ENCODE data around the gene TACC3.

TACC3 gene

DNA sequence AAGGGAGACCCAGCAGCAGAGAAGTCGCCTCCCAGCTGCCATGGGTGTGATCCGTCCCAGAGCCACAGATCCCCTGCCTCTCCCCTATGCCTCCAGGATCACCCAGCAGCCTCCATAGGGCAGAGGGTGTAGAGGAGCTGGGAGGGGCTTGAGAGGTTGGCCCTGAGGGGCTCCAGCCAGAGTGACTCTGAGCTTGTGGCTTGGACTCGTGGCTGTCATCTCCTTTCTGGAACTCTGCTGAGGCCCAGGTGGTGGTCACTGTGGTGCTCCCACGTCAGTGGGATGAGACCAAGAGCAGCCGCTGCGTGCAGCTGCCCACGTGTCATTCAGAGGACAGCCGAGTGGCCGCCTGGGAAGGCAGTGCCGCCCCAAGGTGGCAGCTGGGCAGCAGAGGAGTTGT, 4.2 kb downstream of the TACC3 start:
- no peak for DNase-seq

DNA sequence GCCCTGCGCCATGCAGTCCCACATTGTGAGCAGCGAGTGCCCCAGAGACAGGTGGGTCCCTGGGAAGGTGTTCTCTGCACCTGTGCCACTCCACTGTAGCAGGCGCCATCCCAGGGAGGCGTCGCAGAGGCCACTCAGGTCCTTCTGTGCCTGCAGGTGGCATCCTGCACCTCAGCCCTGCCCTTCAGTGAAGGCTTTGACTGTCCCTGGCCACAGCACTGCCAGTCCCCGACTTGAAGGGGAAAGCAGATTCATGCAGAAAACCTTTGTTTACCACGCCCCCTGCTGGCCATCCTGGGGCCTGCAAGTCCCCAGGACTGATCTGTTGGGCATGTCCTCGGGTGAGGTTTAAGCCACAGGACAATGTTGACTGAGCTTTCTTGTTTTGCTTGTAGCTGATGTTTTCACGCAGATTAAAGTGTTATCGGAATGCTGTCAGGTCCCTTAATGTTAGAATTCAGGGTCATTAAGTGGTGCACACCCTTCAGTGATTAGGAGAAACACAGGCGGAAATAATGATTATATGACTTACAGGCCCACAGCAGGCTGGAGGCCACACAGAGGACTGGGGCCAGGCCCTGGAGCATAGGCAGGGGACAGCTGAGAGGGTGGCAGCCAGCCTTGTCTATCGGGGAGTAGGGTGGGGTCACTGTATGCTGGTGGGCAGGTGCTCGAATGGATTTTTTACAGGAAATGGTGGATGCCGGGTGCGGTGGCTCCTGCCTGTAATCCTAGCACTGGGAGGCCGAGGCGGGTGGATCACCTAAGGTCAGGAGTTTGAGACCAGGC, 5.0 kb downstream of the TACC3 start:
- peak; percentile 81 for DNase-seq

DNA sequence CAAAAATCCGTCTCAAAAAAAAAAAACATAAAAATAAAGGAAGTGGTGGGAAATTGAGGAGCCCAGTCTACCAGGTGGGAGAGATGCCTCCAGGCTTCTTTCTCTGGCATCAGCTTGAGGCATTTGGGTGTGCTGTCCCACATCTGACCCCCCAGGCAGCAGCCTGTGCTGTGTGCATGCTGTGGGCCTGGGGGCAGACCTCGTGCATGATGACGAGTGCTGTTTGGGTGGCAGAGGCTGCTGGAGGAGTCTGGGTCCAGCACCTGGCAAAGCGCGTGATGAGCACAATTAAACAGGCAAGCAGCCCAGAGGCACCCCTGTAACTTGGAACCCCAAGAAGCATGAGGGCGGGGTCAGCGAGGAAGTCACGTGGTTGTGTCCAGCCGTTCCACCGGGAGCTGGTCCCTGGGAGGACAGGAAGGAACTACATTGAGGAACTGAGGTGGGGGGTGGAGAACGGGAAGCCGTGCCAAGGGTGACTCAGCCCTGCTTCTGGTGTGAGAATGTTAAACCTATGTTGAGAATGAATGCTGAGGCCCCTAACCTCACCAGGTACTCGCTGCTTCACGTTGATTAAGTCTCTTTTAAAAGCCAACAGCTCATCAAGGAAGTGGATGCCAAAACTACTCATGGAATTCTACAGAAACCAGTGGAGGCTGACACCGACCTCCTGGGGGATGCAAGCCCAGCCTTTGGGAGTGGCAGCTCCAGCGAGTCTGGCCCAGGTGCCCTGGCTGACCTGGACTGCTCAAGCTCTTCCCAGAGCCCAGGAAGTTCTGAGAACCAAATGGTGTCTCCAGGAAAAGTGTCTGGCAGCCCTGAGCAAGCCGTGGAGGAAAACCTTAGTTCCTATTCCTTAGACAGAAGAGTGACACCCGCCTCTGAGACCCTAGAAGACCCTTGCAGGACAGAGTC, 6.1 kb downstream of the TACC3 start:
- DNase-seq, result peak; percentile 56

DNA sequence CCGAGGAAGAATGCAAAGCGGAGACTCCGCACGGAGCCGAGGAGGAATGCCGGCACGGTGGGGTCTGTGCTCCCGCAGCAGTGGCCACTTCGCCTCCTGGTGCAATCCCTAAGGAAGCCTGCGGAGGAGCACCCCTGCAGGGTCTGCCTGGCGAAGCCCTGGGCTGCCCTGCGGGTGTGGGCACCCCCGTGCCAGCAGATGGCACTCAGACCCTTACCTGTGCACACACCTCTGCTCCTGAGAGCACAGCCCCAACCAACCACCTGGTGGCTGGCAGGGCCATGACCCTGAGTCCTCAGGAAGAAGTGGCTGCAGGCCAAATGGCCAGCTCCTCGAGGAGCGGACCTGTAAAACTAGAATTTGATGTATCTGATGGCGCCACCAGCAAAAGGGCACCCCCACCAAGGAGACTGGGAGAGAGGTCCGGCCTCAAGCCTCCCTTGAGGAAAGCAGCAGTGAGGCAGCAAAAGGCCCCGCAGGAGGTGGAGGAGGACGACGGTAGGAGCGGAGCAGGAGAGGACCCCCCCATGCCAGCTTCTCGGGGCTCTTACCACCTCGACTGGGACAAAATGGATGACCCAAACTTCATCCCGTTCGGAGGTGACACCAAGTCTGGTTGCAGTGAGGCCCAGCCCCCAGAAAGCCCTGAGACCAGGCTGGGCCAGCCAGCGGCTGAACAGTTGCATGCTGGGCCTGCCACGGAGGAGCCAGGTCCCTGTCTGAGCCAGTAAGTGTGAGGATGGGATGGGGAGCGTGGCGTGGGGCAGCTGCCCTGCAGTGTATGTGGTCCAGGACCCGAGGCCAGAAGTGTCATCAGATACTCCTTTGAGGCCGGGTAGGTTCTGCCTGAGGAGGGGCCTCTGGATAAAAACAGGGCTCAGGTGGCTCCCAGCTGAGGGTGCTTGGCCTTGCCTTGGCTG, 7.0 kb downstream of the TACC3 start:
- DNase-seq, result no peak

DNA sequence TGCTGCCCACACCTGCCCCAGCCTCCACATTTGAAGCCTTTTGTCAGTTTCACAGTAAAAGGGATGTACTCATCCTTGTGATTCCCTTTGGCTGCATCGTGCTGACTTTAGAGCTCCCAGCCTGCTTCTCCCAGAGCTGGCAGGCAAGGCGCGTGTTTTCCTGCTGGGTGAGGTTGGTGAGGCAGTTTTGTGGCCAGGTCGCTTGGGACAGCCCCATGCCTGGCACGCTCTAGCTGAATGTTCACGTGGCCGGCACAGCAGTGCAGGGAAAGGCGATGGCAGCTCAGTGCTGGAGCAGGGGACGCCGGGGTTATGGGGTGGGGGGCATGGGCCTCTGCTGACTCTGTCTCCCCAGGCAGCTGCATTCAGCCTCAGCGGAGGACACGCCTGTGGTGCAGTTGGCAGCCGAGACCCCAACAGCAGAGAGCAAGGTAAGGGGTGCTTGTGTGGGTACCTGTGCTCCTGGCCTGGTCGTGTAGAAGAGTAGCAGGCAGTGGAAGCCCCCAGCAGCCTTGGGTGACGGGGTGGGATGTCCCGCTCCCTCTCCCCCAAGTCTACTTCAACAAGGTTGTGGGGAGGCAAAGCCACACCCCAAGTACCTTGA, 9.3 kb downstream of the TACC3 start:
- DNase-seq, result no peak

- no peak for DNase-seq
Observed at GRCh38 chr4:1731180-1731579, 9.9 kb downstream of the TACC3 start.

DNA sequence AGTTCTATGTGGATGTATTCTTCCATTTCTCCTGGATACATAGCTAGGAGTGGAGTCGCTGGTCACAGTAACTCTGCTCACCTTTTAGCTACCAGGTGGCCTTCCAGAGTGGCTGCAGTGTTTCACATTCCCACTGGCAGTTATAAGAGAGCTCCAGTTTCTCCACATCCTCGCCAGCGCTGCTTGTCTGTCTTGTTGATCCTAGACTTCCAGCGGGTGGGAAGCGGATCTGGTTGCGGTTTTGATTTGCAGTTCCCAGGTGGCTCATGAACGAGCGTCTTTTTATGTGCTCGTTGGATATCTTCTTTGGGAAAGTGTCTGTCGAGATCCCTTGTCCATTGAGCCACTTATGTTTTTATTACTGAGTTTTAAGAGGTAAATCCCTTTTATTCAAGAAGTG, 11.6 kb downstream of the TACC3 start:
- DNase-seq, result no peak

- DNase-seq, result no peak
Observed at GRCh38 chr4:1735215-1735614, 13.9 kb downstream of the TACC3 start.

- DNase-seq, result no peak
Observed at GRCh38 chr4:1736812-1737211, 15.5 kb downstream of the TACC3 start.

- no peak for DNase-seq
Observed at GRCh38 chr4:1737666-1738065, 16.3 kb downstream of the TACC3 start.

- no peak for DNase-seq
Observed at GRCh38 chr4:1738410-1738809, 17.1 kb downstream of the TACC3 start.

- no peak for DNase-seq
Observed at GRCh38 chr4:1739358-1739757, 18.0 kb downstream of the TACC3 start.

DNA sequence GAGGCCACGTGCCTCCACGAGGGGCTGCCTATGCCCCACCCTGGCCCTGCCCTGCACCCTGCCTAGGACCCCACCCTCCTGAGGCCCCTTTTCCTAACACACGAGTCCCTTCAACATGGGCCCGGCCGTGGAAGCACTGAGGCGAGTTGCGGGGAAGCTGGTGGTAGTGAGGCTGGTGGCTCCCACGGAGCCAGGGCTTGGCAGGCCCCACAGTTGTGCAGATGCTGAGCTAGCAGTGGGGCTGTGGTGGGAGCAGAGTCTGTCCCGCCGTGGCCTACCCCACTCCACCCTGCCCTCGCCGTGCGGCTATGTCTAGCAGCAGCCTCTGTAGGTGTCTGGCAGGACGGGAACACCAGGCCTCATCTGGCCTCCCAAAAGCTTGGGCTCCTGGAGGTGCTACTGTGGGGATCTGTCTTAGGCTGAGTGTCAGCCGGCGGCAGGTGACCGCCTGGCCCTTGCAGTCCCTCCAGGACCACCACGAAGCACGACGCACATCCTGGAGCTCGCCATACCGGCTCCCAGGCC, 18.8 kb downstream of the TACC3 start:
- DNase-seq, result no peak

DNA sequence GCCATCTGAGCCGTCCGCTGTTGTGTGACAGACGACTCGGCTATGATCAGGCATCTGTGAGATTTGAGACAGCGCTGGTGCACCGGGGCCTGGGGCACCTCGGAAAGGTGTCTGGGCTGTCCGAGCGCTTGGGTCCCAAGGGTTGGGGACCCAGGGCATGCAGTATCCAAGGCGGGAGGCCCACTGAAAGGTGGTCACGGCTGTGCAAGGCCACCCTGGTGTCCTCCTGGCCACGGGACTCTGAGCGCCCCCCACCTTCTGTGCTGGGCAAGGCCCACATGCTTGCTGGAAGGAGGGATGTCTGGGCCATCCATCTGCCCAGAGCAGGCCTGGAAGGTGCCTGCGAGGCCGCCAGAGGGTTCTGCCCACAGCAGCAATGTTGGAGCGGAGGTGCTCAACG, 19.9 kb downstream of the TACC3 start:
- no peak for DNase-seq

DNA sequence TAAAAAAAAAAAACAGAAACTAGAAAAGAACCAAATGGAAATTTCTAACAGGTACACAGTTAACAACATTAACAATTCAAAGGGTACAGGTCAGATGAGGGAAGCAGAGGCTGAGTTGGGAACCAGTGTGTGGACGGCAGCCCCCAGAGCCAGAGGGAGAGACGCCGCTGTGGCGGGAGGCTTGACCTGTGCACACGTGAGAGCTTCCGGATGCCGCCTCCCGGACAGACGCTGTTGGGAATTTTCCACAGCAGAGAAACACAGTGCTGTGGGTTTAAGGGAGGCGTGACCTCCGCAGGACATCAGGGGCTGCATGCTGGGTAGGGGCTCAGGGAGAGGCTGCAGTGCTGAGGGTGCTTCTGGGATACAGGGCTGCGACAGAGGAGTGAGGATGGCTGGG, 22.2 kb downstream of the TACC3 start:
- DNase-seq, result no peak

DNA sequence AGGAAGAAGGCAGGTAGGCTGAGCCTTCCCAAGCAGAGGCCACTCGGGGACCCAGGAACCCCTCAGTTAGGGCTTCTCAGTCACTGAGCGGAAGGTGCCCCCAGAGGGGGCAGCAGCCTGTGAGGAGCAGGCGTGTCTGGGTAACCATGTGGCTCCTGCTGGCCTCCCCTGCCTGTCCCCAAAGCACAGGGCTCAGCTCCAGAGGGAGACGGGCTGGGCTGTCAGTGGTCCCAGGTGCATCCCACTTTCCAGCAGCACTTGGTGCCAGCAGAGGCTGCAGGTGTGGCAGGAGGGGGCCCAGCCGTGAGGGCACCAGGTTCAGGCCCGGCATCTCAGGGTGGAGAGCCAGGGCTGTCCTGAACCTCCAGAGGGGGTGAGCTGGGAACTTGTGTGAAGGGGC, 22.7 kb downstream of the TACC3 start:
- no peak for DNase-seq

GRCh38 chr4:1744552-1744951, 23.2 kb downstream of the TACC3 start:
- DNase-seq, result no peak

GRCh38 chr4:1745165-1745564, 23.8 kb downstream of the TACC3 start:
- no peak for DNase-seq

- DNase-seq, result no peak
Observed at GRCh38 chr4:1745697-1746096, 24.4 kb downstream of the TACC3 start.

- DNase-seq, result peak; percentile 68
Observed at GRCh38 chr4:1746265-1746691, 25.0 kb downstream of the TACC3 start.

DNA sequence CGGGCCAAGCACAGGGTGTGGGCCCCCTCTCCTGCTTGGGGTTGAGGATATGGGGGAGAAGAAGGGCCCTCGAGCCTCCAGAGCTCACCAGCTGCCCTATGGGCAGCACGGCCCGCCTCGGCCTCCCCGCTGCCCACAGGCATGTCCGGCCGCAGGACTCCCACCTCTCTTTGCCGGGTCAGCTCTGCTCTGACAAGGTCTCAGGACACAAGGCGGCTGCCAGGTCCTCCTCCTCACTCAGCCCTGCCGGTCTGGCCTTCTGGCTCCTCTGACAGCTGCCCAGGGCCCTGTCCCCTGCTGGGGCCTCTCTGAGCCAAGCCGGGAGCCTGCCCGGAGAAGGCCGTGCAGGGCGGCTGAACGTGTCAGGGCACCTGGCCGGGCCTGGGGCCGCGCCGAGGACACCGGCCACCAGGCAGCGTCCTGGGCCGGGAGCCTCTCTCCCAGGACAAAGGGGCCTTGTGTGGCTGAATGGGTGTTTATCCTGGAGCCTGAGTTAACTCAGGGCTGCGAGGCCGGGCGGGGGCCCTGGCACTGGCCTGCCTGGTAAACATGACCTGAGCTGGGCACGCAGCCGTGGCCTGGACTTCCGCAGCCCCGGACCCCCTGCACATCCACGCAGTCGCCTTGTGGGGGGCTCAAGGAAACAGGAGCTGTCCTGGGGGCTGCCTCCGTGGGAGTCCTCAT, 25.7 kb downstream of the TACC3 start:
- no peak for DNase-seq

DNA sequence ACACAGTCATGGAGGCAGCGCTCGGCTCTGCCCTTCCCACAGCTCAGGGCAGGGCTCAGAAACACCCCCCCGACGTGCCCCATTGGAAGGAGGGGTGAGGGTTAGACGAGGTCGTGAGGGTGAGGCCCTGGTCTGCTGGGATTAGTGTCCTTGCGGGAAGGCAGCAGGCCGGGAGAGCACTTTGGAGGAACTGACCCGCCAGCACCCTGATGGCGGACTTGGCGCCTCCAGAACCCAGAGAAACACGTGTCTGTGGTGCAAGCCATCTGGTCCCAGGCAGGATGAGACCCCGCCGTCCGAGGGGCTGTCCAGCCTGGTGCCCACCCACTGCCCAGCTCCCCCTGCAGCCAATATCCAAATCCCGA, 26.3 kb downstream of the TACC3 start:
- DNase-seq, result no peak

Data from fibroblast of skin of scalp (primary cell).